ENCODE results near the gene ZNF800.

- TF ChIP-seq, protein P1, sequence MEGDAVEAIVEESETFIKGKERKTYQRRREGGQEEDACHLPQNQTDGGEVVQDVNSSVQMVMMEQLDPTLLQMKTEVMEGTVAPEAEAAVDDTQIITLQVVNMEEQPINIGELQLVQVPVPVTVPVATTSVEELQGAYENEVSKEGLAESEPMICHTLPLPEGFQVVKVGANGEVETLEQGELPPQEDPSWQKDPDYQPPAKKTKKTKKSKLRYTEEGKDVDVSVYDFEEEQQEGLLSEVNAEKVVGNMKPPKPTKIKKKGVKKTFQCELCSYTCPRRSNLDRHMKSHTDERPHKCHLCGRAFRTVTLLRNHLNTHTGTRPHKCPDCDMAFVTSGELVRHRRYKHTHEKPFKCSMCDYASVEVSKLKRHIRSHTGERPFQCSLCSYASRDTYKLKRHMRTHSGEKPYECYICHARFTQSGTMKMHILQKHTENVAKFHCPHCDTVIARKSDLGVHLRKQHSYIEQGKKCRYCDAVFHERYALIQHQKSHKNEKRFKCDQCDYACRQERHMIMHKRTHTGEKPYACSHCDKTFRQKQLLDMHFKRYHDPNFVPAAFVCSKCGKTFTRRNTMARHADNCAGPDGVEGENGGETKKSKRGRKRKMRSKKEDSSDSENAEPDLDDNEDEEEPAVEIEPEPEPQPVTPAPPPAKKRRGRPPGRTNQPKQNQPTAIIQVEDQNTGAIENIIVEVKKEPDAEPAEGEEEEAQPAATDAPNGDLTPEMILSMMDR (IDR thresholded peaks at IDR 0.05), result no peak
- no peak for TF ChIP-seq POLR2A (IDR thresholded peaks at IDR 0.05)
Observed at GRCh38 chr7:127396184-127396583, 3.7 kb upstream of the ZNF800 start.
